ENCODE results near the gene CISTR. TPM values are rescaled to one million over a fixed set of nuclear protein-coding genes. Genes with fewer than 3 reads are reported as not detected.

CISTR gene
- total RNA-seq, 6 experiments from 2014 or later: not detected

GRCh38 chr12:53750812-53751335, 905 bp downstream of the CISTR start:
- peaks cover 0 to 16% of the 10 kb centered on the region in 2 donors for H3K27me3 ChIP-seq
- intact Hi-C loops (cut with DNase I): no loop called here
- H3K9me3 ChIP-seq: no peaks in the 10 kb centered on the region
- TF ChIP-seq CTCF (IDR thresholded peaks at IDR 0.05): no peak
- TF ChIP-seq POLR2A (IDR thresholded peaks at IDR 0.05): no peak
- H3K4me1 ChIP-seq: peaks cover 0 to 13% (median 6%) of the 10 kb centered on the region in 4 donors
- WGBS (ENCODE audit: insufficient coverage, low coverage, low lambda C conversion rate, missing lambda C conversion rate): 5% methylated on average over 15 of the region's 36 CpGs
- H3K27ac ChIP-seq: no peak overlapping the region
- peak overlapping the region; percentile 18 to 35 (median 28) for H3K4me3 ChIP-seq
- no peaks in the 10 kb centered on the region for H3K36me3 ChIP-seq
- no peak for DNase-seq
- peak in 3 of 4 donors; percentile 3 to 8 (median 3) for ATAC-seq

- TF ChIP-seq CTCF (IDR thresholded peaks at IDR 0.05) (no peak), POLR2A (IDR thresholded peaks at IDR 0.05) (no peak)
- ATAC-seq: no peak
- WGBS (ENCODE audit: insufficient coverage, low coverage, low lambda C conversion rate, missing lambda C conversion rate): 32% methylated on average over 10 of the region's 10 CpGs
- DNase-seq: no peak
- intact Hi-C loops (cut with DNase I): loop anchor here in 1 of 2 donors (10.0 kb wide), 1 partner anchor 195 kb away; no protein-coding TSS in a partner anchor
- no peak overlapping the region for H3K27ac ChIP-seq
- no peaks in the 10 kb centered on the region for H3K9me3 ChIP-seq
- H3K27me3 ChIP-seq: peaks cover 0 to 16% of the 10 kb centered on the region in 2 donors
- H3K36me3 ChIP-seq: no peaks in the 10 kb centered on the region
- H3K4me3 ChIP-seq: no peak overlapping the region
- peaks cover 0 to 13% (median 6%) of the 10 kb centered on the region in 4 donors for H3K4me1 ChIP-seq
Measured at GRCh38 chr12:53749986-53750811, 1.6 kb downstream of the CISTR start.

DNA sequence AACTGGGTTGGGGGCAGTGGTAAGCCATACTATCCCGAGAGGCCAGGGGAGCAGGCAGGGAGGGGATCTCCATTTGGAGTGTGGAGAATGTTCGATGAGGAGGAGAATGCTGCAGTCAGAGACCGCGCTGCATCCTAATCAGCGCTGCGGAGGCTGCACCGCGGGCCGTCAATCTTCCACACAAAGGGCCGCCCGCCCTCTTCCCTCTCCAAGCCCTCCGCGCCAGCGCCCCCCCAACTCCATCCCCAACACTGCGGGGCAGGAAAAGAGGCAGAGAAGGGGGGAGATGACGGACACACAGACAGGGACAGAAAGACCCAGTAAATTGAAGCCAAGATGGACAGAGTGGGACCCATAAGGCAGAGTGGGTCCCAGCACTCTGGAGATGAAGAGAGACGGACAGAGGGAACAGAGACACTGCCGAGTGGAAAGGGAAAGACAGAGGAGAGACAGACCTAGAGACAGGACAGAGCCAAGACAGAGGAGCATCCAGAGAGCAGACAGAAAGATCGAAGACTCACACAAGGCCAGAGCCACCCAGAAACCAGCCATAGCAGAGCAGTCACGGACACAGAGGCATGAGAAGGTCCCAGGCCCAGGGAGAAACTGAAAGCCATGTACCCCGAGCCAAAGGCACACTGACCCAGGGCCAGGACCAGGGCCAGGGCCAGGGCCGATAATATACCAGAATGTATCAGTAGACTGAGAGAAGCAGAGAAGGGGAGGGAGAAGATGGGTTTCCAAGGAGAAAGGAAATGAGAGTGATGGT, 3.5 kb downstream of the CISTR start:
- H3K9me3 ChIP-seq: no peaks in the 10 kb centered on the region
- no peaks in the 10 kb centered on the region for H3K36me3 ChIP-seq
- H3K4me3 ChIP-seq: no peak overlapping the region
- TF ChIP-seq POLR2A (IDR thresholded peaks at IDR 0.05) (no peak), CTCF (IDR thresholded peaks at IDR 0.05) (no peak)
- no peak for ATAC-seq
- 15% methylated on average over 15 of the region's 22 CpGs for WGBS (ENCODE audit: insufficient coverage, low coverage, low lambda C conversion rate, missing lambda C conversion rate)
- intact Hi-C loops (cut with DNase I): loop anchor here in 1 of 2 donors (10.0 kb wide), 1 partner anchor 193 kb away; no protein-coding TSS in a partner anchor
- DNase-seq: no peak
- H3K27ac ChIP-seq: no peak overlapping the region
- peaks cover 0 to 16% of the 10 kb centered on the region in 2 donors for H3K27me3 ChIP-seq
- H3K4me1 ChIP-seq: peaks cover 0 to 14% (median 7%) of the 10 kb centered on the region in 4 donors

GRCh38 chr12:53747095-53747494, 4.7 kb downstream of the CISTR start:
- Histone ChIP-seq H3K27ac (no peak overlapping the region), H3K27me3 (peaks cover 0 to 16% of the 10 kb centered on the region in 2 donors), H3K4me3 (no peak overlapping the region), H3K9me3 (no peaks in the 10 kb centered on the region), H3K4me1 (peaks cover 0 to 15% (median 7%) of the 10 kb centered on the region in 4 donors), H3K36me3 (no peaks in the 10 kb centered on the region)
- DNase-seq: no peak
- WGBS (ENCODE audit: insufficient coverage, low coverage, low lambda C conversion rate, missing lambda C conversion rate): 35% methylated on average over 4 of the region's 5 CpGs
- no peak for ATAC-seq
- intact Hi-C loops (cut with DNase I): loop anchor here in 1 of 2 donors (10.0 kb wide), 1 partner anchor 192 kb away; no protein-coding TSS in a partner anchor
- TF ChIP-seq CTCF (IDR thresholded peaks at IDR 0.05) (no peak), POLR2A (IDR thresholded peaks at IDR 0.05) (no peak)
